ENCODE results near the gene BCAS4.

DNA sequence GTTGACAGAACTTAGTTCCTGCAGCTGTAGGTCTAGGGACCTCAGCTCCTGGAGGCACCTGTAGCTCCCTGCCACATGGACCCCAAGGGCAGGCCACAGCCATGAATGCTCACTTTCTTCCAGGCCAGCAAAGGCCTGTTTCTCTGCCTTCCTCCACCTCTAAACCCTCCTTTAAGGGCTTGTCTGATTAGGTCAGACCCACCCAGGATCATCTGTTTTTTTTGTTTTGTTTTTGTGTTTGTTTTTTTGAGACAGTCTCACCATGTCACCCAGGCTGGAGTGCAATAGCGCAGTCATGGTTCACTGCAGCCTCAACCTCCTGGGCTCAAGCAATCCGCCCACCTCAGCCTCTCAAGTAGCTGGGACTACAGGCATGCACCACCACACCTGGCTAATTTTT is 11.5 kb upstream of the BCAS4 start:
- TF ChIP-seq CTCF (conservative IDR thresholded peaks at IDR 0.05 in 1 of 2, IDR thresholded peaks at IDR 0.05 in 1 of 2; ENCODE audit: extremely low read depth in 1 of 2, insufficient read depth in 1 of 2, low read depth in 1 of 2, low read length in 2 of 2) (no peak), EZH2 (IDR thresholded peaks at IDR 0.05; ENCODE audit: borderline replicate concordance, low read length) (no peak)
